Gastroesophageal sphincter (tissue), 4 donors: ENCODE results near the gene PARN. TPM values are rescaled to one million over a fixed set of nuclear protein-coding genes. Genes with fewer than 3 reads are reported as not detected.

ENCODE experiments used
- ATAC-seq: fragments of 150-250 bp; one replicate; pipeline ENCODE4 v1.9.1; 2016; ENCODE audit warnings: mild to moderate bottlenecking, moderate library complexity
- H3K27ac ChIP-seq, 4 donors: fragments of 200-600 bp; sonication (generic) in 3 of 4; 1 replicate in 3 of 4; 2 replicates in 1 of 4; pipeline ENCODE4 v1.5.1; 2016 to 2019
- H3K27me3 ChIP-seq: fragments of 200-600 bp; sonication (generic); one replicate; pipeline ENCODE4 v1.5.1; 2019
- H3K36me3 ChIP-seq, 2 donors: fragments of 200-600 bp; sonication (generic); one replicate each; pipeline ENCODE4 v1.5.1; 2019; ENCODE audit warnings: control low read depth in 1 of 2
- H3K4me1 ChIP-seq, 3 donors: fragments of 200-600 bp; sonication (generic); 1 replicate in 2 of 3; 2 replicates in 1 of 3; pipeline ENCODE4 v1.5.1; 2016 to 2019; ENCODE audit warnings: control low read depth in 2 of 3
- H3K4me3 ChIP-seq, 2 donors: fragments of 200-600 bp; sonication (generic); one replicate each; pipeline ENCODE4 v1.5.1; 2019; ENCODE audit warnings: mild to moderate bottlenecking in 1 of 2, moderate library complexity in 1 of 2
- H3K9me3 ChIP-seq, 3 donors: fragments of 200-600 bp; sonication (generic); one replicate each; pipeline ENCODE4 v1.5.1; 2017 to 2019; ENCODE audit warnings: control low read depth in 2 of 3
- EP300 ChIP-seq: sonication (generic); formaldehyde crosslinking; IDR thresholded peaks from one replicate; pipeline ENCODE4 v1.6.1; 2017; ENCODE audit warnings: antibody characterized with exemption, mild to moderate bottlenecking
- POLR2A ChIP-seq, 2 donors: fragments of 450-650 bp; IDR thresholded peaks; one replicate each; pipeline ENCODE4 v1.6.1; 2017; ENCODE audit warnings: antibody characterized with exemption in 2 of 2, mild to moderate bottlenecking in 2 of 2, moderate library complexity in 1 of 2
- POLR2AphosphoS5 ChIP-seq: sonication (generic); formaldehyde crosslinking; IDR thresholded peaks from one replicate; pipeline ENCODE4 v1.6.1; 2017; ENCODE audit warnings: antibody characterized with exemption
- WGBS, 2 donors: methylation state at CpG; one replicate each; pipeline ENCODE4 v1.1.5; 2018; ENCODE audit warnings: low coverage in 1 of 2; 5-methylcytosine and 5-hydroxymethylcytosine counted together
- total RNA-seq, 4 donors: library from RNA; depleted of rRNA; stranded (reverse); fragments of >200 nt; gene quantifications; one replicate each; pipeline ENCODE4 v1.1.0, GENCODE V29; 2016
- TF ChIP-seq, protein P1 (sequence below), 4 experiments: fragments of 200-600 bp in 2 of 4; fragments of 450-650 bp in 2 of 4; sonication (generic) in 1 of 4; IDR thresholded peaks; one replicate each; pipeline ENCODE4 v1.5.1; 2017 to 2019; ENCODE audit warnings: antibody characterized with exemption in 4 of 4, mild to moderate bottlenecking in 2 of 4, moderate library complexity in 2 of 4

Gene PARN
- total RNA-seq, 4 donors from 2014 or later = 34.9 to 49.7 (median 40.0) TPM

DNA sequence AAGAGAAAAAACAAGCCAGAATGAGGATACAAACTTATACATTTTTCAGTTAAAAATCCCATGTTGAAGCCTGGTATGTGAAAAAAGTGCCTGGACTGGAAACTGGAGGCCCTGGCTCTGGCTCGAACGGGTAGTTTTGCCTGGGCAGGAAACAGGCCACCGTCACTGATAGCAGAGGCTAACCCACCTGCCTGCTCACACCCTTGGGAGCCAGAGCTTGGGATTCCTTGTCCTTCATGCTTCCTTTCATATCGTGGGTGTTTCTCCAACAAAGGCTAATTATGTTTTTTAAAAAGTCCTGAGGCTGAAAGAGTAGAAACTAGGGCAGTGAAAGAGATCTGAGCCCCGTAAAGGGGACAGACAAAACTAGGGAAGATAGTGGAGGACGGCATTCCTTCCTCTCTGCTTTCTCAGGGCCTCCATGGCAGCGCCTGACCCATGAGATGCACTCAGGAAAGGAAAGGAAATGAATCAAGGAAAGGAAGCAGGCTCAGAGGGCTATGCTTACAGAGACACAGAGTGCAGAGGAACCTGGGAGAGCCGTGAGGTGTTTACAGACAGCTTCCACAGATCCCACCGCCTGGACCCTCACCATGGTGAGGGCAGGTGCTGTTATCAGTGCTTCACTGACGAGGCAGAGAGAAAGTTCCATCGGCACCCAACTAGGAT lies 138.1 kb downstream of the PARN start:
- H3K27ac ChIP-seq = no peak overlapping the region
- H3K9me3 ChIP-seq = no peaks in the 10 kb centered on the region
- no peak for ATAC-seq
- TF ChIP-seq EP300 (no peak), POLR2AphosphoS5 (no peak), POLR2A (IDR thresholded peaks at IDR 0.05) (no peak)
- TF ChIP-seq, protein P1, sequence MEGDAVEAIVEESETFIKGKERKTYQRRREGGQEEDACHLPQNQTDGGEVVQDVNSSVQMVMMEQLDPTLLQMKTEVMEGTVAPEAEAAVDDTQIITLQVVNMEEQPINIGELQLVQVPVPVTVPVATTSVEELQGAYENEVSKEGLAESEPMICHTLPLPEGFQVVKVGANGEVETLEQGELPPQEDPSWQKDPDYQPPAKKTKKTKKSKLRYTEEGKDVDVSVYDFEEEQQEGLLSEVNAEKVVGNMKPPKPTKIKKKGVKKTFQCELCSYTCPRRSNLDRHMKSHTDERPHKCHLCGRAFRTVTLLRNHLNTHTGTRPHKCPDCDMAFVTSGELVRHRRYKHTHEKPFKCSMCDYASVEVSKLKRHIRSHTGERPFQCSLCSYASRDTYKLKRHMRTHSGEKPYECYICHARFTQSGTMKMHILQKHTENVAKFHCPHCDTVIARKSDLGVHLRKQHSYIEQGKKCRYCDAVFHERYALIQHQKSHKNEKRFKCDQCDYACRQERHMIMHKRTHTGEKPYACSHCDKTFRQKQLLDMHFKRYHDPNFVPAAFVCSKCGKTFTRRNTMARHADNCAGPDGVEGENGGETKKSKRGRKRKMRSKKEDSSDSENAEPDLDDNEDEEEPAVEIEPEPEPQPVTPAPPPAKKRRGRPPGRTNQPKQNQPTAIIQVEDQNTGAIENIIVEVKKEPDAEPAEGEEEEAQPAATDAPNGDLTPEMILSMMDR (IDR thresholded peaks at IDR 0.05) = no peak
- H3K4me1 ChIP-seq = peaks cover 0 to 29% (median 6%) of the 10 kb centered on the region in 3 donors
- H3K27me3 ChIP-seq = no peaks in the 10 kb centered on the region
- no peak overlapping the region for H3K4me3 ChIP-seq
- H3K36me3 ChIP-seq = no peaks in the 10 kb centered on the region
- WGBS, 2 donors = 74 to 80% methylated on average over 7 to 11 of the region's 11 CpGs

DNA sequence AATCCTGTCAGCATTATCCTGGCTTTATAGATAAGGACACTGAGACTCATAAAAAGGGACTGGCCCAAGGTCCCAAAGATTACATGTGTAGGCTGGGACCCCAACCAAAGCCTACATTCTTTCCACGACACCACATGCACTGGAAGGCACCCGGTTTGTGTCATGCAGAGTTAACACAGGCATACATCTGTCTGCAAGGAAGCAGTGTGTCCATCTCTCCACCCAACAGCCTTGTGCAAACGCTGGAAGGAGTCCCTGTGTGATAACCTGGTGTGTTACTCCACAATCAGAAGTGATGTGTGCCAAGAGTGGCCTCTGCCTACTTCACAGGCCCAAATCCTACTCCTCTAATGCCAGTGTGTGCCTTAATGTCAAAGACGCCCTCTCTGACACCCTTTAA lies 139.8 kb downstream of the PARN start:
- ATAC-seq = no peak
- Histone ChIP-seq H3K9me3 (no peaks in the 10 kb centered on the region), H3K27ac (no peak overlapping the region), H3K4me1 (peaks cover 3 to 31% (median 6%) of the 10 kb centered on the region in 3 donors), H3K4me3 (no peak overlapping the region), H3K36me3 (no peaks in the 10 kb centered on the region), H3K27me3 (no peaks in the 10 kb centered on the region)
- WGBS, 2 donors = 90 to 93% methylated on average over 3 to 4 of the region's 4 CpGs
- TF ChIP-seq POLR2A (IDR thresholded peaks at IDR 0.05) = no peak
- TF ChIP-seq EP300 = no peak
- no peak for TF ChIP-seq POLR2AphosphoS5
- TF ChIP-seq, protein P1 (IDR thresholded peaks at IDR 0.05) = no peak

DNA sequence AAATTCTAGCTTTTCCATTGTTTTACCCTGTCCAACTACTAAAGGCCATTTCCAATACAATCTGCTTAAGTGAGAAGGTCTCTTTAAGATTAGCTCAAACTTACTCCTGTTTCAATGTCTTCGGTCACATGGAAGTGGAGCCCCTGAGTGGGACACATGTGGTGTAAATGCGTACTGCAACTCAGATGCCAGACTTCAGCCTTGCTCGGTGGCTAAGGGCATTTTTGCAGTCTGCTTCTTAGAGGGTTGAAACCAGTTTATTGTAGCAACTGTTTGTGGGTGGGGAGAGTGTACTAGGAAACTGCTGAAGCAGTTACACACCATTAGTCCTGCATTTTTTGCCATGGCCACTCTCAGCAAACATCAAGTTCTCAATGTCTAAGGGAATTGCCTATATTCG lies 140.6 kb downstream of the PARN start:
- Histone ChIP-seq H3K36me3 (no peaks in the 10 kb centered on the region), H3K4me1 (peaks cover 3 to 31% (median 6%) of the 10 kb centered on the region in 3 donors), H3K9me3 (no peaks in the 10 kb centered on the region), H3K27me3 (no peaks in the 10 kb centered on the region), H3K27ac (no peak overlapping the region), H3K4me3 (no peak overlapping the region)
- ATAC-seq = no peak
- WGBS, 2 donors = 68 to 84% methylated on average over 3 to 4 of the region's 4 CpGs
- no peak for TF ChIP-seq POLR2A (IDR thresholded peaks at IDR 0.05)
- TF ChIP-seq, protein P1 (IDR thresholded peaks at IDR 0.05) = peak in 1 of 4 experiments; percentile 23
- no peak for TF ChIP-seq EP300
- no peak for TF ChIP-seq POLR2AphosphoS5

DNA sequence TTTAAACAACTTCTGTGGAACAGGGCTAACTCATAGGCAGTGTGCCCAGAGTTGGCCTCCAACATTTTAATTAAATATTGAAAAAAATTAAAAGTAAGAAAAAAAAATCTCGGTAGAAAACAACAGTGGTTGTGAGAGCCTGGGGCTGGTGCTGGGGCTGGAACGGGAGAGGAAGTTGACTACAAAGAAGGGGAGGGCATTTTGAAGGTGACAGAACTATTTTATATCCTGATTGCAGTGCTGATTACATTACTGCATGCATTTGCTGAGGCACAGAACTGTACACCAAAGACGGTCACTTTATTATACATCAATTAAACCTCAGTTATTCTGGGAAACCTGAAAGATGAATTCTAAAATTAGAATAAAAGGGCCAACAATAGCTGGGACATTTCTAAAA lies 142.5 kb downstream of the PARN start:
- Histone ChIP-seq H3K27ac (peak overlapping the region in 2 of 4 donors; percentile 68 to 80), H3K27me3 (no peaks in the 10 kb centered on the region), H3K4me1 (peaks cover 3 to 31% (median 6%) of the 10 kb centered on the region in 3 donors), H3K36me3 (peaks cover 0 to 3% of the 10 kb centered on the region in 2 donors), H3K4me3 (peak overlapping the region; percentile 36 to 42), H3K9me3 (no peaks in the 10 kb centered on the region)
- WGBS, 2 donors = 10 to 19% methylated on average over 3 of the region's 3 CpGs
- TF ChIP-seq POLR2AphosphoS5 (no peak), EP300 (no peak)
- ATAC-seq = no peak

DNA sequence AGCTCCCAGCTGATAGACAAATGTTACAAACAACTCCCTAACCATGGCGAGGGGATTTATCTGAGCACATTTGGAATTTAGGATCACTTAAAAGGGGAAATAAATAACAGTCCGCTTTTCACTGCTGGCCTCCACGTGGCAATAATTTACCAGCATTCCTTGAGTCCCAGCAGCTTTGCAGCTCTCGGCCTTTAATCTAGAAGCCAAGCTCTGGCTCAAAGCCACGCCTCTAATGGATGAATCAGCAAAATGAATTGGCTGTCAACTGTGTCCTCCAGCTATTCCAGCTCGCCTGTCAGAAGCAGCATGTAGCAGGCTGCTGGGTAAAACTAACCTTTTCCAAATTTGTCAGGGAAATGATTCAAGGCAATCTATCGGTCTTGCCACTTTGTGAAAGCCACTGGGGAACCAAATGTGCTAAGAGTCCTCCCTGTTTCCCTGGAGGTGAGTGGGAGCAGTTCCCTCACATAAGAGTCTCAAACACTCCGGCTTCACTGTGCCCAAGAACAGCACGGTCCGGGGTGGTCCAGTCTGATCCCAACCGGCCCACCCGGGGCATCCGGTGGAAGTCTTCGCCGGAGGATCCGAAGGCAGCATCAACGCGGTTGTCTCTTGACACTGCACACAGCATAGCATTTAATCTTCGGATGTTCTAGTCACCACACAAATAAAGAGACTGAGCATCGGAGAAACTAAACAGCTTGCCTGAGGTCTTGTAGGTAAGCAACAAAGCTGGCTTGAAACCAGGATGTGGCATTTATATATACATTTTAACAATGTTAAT lies 143.3 kb downstream of the PARN start:
- Histone ChIP-seq H3K9me3 (no peaks in the 10 kb centered on the region), H3K27ac (peak overlapping the region; percentile 51 to 80 (median 66)), H3K27me3 (no peaks in the 10 kb centered on the region), H3K36me3 (peaks cover 0 to 12% of the 10 kb centered on the region in 2 donors), H3K4me1 (peaks cover 3 to 31% (median 6%) of the 10 kb centered on the region in 3 donors), H3K4me3 (peak overlapping the region; percentile 36 to 42)
- TF ChIP-seq EP300 (no peak), POLR2A (IDR thresholded peaks at IDR 0.05) (no peak), POLR2AphosphoS5 (peak; percentile 98)
- TF ChIP-seq, protein P1 (IDR thresholded peaks at IDR 0.05) = peak in 3 of 4 experiments; percentile 22 to 55 (median 48)
- 7 to 11% methylated on average over 9 to 12 of the region's 20 CpGs for WGBS, 2 donors
- peak; percentile 93 for ATAC-seq
